Immature natural killer cell (primary cell): Measurements from ENCODE around the gene RPTN. TPM values are rescaled to one million over a fixed set of nuclear protein-coding genes. Genes with fewer than 3 reads are reported as not detected.

Source experiments
- DNase-seq, 3 donors: peaks; one replicate each; pipeline ENCODE4 v3.0.0; 2022; ENCODE audit warnings: mixed read lengths in 1 of 3
- H3K27ac Mint-ChIP-seq, 6 donors: one replicate each; pipeline ENCODE4 v1.8.0; 2020; ENCODE audit warnings: mixed read lengths in 6 of 6, mild to moderate bottlenecking in 5 of 6, inconsistent platforms in 4 of 6, moderate library complexity in 3 of 6
- H3K27me3 Mint-ChIP-seq, 3 donors: one replicate each; pipeline ENCODE4 v1.8.0; 2020 to 2021; ENCODE audit warnings: low read depth in 3 of 3, mild to moderate bottlenecking in 3 of 3, mixed read lengths in 3 of 3, moderate library complexity in 3 of 3, inconsistent platforms in 1 of 3
- H3K36me3 Mint-ChIP-seq, 3 donors: one replicate each; pipeline ENCODE4 v1.8.0; 2020; ENCODE audit warnings: mixed read lengths in 3 of 3, inconsistent platforms in 2 of 3, mild to moderate bottlenecking in 2 of 3
- H3K4me1 Mint-ChIP-seq, 2 donors: one replicate each; pipeline ENCODE4 v1.8.0; 2020; ENCODE audit warnings: inconsistent platforms in 2 of 2, mild to moderate bottlenecking in 2 of 2, mixed read lengths in 2 of 2, moderate library complexity in 1 of 2
- H3K4me3 Mint-ChIP-seq, 5 donors: one replicate each; pipeline ENCODE4 v1.8.0; 2020; ENCODE audit warnings: mild to moderate bottlenecking in 5 of 5, mixed read lengths in 5 of 5, inconsistent platforms in 3 of 5, moderate library complexity in 3 of 5
- H3K9me3 Mint-ChIP-seq, 6 donors: one replicate each; pipeline ENCODE4 v1.8.0; 2020; ENCODE audit warnings: mild to moderate bottlenecking in 6 of 6, mixed read lengths in 6 of 6, inconsistent platforms in 4 of 6, moderate library complexity in 3 of 6
- polyA plus RNA-seq, 3 donors: library from polyadenylated mRNA; unstranded; fragments of 300-500 nt; fragmentation: Illumina TruSeq; gene quantifications; one replicate each; pipeline ENCODE4 v1.2.3, GENCODE V29; 2021

The RPTN gene
- polyA plus RNA-seq, 3 donors from 2014 or later, result not detected

DNA sequence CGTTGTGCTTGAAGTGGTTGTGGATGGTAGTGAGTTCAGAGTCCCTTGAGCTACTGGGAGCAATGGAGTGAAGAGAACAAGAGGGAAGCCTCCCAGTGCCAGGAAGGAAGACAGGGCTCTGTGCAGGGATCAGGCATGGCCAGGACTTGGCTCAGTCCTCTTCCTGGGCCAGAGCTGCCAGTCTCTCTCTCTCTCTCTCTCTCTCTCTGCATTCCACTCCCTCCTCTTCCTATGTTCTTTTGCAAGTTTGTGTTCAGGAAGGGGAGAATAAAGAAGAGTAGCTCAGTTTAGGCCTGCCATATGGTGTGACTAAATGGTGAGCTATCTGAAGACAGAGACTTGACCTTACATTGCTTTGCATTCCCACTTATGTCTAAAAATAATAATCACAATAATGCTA lies 20.5 kb upstream of the RPTN start:
- no peaks in the 10 kb centered on the region for H3K4me1 Mint-ChIP-seq
- H3K27me3 Mint-ChIP-seq, result no peaks in the 10 kb centered on the region
- H3K27ac Mint-ChIP-seq, result no peak overlapping the region
- H3K36me3 Mint-ChIP-seq, result no peaks in the 10 kb centered on the region
- DNase-seq, result no peak
- no peak overlapping the region for H3K4me3 Mint-ChIP-seq
- H3K9me3 Mint-ChIP-seq, result no peaks in the 10 kb centered on the region

DNA sequence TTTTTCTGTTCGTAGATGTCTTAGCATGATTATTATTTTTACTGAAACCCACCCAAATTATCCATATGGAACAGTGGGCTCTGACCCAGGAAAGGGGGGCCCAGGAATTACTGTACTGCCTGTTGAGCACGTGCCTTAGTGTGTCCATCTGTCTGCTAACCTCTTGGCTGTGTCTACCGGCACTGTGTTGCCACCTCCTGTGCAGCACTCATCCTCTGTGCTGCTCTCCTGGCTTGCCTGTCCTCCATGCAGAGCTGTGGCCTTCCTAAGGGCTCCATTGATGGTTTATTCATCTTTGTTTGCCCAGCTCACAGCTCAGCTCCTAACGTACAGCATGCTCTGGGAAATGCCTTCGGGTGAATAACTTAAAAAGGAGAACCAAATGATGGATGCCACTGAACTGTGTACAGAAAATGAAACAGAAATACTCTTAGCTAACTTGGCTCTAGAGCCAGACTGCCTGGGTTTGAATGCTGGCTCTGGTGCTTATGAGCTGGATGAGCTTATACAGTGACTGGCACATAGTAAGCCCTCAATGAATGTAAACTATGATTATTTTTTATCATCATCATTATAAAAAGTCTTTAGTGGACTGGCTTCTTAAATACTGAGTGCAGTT lies 11.4 kb upstream of the RPTN start:
- H3K4me1 Mint-ChIP-seq, result no peaks in the 10 kb centered on the region
- H3K27ac Mint-ChIP-seq, result no peak overlapping the region
- H3K4me3 Mint-ChIP-seq, result no peak overlapping the region
- no peak for DNase-seq
- H3K36me3 Mint-ChIP-seq, result no peaks in the 10 kb centered on the region
- H3K9me3 Mint-ChIP-seq, result no peaks in the 10 kb centered on the region
- H3K27me3 Mint-ChIP-seq, result peaks cover 0 to 2% (median 2%) of the 10 kb centered on the region in 3 donors

DNA sequence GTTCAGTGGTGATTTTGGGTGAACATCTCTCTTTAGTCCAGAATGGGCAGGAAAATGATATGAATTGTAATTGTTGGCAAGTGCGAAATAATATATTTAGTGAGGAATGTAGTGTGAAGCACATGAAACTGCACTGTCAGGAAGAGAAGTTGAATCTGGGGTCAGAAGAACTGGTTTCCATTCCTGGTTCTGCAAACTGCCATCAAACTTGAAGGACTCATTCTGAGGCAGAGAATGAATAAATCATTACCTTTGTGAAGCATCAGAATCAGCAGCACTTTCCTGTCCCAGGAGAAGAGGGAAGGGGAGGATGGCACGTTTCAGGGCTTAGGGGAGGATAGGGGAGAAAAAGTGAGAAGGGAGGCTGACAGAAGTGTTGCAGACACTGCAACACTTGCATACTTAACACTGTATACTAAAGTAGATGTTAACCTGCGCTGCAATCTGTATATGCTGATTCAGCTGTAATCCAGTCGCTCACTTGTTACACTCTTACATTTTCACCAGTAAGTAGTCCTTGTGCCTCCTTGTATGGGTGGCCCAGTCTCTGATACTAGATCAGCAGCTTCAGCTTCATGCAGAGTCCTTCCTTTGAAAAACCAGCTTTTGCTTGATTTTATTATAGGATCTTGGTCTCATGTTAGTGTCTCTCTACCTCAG lies 10.5 kb upstream of the RPTN start:
- H3K36me3 Mint-ChIP-seq, result no peaks in the 10 kb centered on the region
- no peaks in the 10 kb centered on the region for H3K9me3 Mint-ChIP-seq
- H3K4me3 Mint-ChIP-seq, result no peak overlapping the region
- H3K4me1 Mint-ChIP-seq, result no peaks in the 10 kb centered on the region
- no peak overlapping the region for H3K27ac Mint-ChIP-seq
- DNase-seq, result no peak
- H3K27me3 Mint-ChIP-seq, result peaks cover 0 to 2% (median 2%) of the 10 kb centered on the region in 3 donors

DNA sequence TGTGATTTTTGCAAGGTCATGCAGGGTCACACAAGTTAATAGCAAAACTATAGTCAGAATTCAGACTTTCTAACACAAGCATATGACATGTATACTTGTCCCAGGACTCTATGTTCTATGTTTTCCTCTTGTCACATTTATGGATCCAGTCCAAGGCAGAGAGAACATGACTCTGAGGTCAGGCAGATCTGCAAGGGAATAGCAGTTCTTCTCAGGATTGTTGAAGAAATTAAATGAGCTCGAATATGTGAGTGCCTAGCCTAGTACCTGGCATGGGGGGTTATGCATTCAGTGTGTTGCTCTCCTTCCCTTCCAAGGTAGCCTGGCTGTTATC lies 9.5 kb upstream of the RPTN start:
- Mint-ChIP-seq H3K4me3 (no peak overlapping the region), H3K27ac (no peak overlapping the region), H3K27me3 (peaks cover 0 to 2% (median 2%) of the 10 kb centered on the region in 3 donors), H3K9me3 (no peaks in the 10 kb centered on the region), H3K4me1 (no peaks in the 10 kb centered on the region), H3K36me3 (no peaks in the 10 kb centered on the region)
- DNase-seq, result no peak

DNA sequence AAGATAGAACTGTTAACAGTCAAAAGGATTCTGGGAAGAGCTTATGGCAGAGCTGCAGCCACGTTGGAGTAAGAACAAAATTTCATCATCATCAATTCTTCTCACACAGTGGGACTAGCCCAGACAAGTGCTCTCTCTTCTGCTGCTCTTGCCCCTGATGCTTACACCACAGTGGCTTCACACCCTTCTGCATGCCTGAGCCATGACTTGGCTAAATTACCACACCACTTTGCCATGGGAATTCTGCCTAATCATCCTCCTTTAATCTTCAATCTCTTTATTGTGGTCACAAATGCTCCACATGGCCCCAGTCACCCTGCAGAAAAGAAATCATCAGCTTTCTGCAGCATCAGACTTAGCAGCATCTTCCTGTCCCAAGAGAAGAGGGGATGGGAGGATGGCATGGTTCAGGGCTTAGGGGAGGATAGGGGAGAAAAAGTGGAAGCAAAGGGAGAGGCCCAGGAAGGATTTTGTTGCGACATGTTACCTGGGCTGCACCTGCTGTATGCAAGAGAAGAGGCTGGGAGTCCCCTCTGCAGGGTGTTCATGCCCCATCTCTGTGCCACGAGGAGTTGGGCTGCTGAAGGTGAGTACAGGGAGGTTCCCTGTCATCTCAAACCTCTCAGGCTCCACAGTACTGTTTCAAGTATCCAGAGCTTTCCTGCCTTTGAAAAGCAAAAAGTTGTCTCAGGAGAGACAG lies 9.0 kb upstream of the RPTN start:
- Mint-ChIP-seq H3K27me3 (peaks cover 0 to 2% (median 0%) of the 10 kb centered on the region in 3 donors), H3K4me1 (no peaks in the 10 kb centered on the region), H3K4me3 (no peak overlapping the region), H3K9me3 (no peaks in the 10 kb centered on the region), H3K27ac (no peak overlapping the region), H3K36me3 (no peaks in the 10 kb centered on the region)
- DNase-seq, result no peak

DNA sequence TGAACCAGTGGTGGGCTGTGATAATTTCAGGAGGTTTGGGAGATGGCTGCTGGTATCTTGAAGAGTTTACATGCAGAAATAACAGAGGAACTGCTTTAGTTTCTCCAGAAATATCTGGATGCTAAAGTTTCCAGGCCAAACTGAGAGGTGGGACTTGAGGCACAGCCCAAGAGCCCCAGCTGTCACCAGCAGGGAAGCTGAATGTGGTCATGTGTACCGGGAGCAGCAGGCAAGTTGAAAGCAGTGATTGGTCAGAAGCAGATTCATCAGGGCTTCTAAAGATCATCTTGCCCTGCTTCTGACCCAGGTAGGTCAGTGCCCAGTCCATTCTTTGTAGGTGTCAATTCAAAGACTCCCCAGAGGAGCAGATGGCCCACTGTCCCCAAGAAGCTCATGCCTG lies 7.9 kb upstream of the RPTN start:
- Mint-ChIP-seq H3K4me3 (no peak overlapping the region), H3K4me1 (no peaks in the 10 kb centered on the region), H3K27ac (no peak overlapping the region), H3K27me3 (peaks cover 0 to 4% (median 0%) of the 10 kb centered on the region in 3 donors), H3K36me3 (no peaks in the 10 kb centered on the region), H3K9me3 (no peaks in the 10 kb centered on the region)
- no peak for DNase-seq

DNA sequence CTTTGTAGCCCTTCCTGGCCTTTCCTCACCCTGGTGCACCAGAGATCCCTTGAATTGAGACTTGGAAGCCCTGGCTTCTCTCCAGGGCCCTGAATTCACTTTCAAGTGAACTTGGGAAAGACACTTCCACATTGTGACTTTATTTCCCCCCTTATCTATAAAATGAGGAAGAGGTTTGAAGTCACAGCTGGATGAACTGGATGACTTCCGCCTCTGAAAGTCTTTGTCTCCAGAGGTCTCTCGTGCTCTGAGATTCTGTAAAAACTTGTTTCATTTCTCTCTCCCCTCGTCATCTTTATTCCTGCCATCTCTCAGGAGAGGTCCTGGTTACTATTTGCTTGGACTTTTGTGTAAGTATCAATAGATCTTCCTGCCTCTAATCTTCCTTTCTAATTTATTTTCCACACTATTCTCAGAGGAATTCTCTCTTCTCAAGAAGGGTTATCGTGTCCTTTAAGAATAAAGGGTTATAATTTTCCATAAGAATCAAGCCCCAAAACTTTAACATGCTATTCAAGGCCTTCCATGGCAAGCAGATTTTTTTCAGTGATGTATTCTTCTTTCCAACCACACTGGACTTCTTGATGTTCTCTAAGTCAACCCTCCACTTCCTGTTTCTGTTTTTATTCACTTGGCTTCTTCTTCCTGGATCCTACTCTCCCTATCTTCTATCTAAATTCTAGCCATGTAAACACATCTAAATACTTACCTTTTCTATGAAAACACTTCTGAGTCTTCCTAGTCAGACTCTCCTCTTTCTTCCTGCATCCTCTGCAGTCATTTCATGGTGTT lies 6.5 kb upstream of the RPTN start:
- Mint-ChIP-seq H3K27me3 (peaks cover 0 to 2% (median 0%) of the 10 kb centered on the region in 3 donors), H3K27ac (no peak overlapping the region), H3K9me3 (no peaks in the 10 kb centered on the region), H3K36me3 (no peaks in the 10 kb centered on the region), H3K4me1 (no peaks in the 10 kb centered on the region), H3K4me3 (no peak overlapping the region)
- no peak for DNase-seq

DNA sequence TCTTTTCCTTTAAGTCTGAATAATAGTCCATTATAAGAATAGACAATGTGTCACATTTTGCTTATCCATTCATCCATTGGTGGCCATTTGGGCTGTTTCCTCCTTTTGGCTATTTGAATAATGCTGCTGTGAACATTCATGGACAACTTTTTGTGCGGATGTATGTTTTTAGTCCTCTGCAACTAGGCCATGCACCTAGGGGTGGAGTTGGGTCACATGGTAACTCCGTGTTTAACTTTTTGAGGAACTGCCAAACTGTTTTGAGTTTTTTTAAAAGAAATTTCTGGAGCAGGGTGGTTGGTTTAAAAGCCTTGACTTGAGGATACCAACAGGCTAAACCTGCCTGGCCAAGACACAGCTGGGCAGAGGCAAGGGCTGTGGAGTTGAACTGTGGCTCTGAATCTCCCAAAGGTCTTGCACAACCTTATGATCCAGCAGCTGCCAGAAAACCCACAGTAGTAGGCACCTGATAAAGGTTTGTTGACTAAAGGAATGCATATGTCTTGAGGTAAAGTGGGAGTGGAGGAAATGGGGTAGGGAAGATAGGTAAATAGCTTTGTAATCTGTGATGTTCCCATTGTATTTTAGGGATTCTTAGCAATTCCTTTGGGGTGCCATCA lies 5.6 kb upstream of the RPTN start:
- peaks cover 0 to 2% (median 0%) of the 10 kb centered on the region in 3 donors for H3K27me3 Mint-ChIP-seq
- no peaks in the 10 kb centered on the region for H3K9me3 Mint-ChIP-seq
- no peak for DNase-seq

DNA sequence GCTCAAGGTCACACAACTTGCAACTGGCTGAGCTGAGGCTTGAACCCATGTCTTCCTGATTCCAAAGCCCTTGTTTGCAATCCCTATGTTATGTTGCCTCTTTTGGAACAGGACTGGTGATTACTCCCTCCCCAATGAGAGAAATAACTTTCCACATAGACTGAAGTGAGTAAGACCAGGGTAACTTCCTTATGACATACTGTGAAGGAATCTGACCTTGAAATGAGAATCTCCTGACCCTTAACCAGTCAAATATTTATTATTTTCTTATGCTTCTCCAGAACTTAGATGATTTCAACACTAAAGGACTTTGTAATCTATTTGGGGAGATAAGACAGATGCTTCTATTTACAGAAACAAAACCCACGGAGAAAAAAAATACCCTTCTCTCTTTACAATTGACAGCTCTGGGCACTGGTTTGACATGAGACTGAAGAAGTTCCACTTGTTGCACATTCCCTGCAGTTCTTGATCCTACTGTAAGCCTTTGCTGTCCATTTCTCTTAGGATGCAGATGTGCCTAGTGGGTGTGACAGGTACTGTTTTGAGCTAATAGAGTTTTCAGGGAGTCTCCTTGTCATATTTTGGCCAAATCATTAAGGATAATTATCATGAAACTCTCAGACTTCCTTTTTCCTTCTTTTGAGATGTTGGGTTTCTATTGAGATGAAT lies 3.9 kb upstream of the RPTN start:
- Mint-ChIP-seq H3K4me1 (no peaks in the 10 kb centered on the region), H3K9me3 (no peaks in the 10 kb centered on the region), H3K4me3 (no peak overlapping the region), H3K27ac (no peak overlapping the region), H3K27me3 (peaks cover 0 to 2% (median 1%) of the 10 kb centered on the region in 3 donors), H3K36me3 (no peaks in the 10 kb centered on the region)
- DNase-seq, result no peak

More for the DNA sequence above, 5.6 kb upstream of the RPTN start:
- H3K36me3 Mint-ChIP-seq, result no peaks in the 10 kb centered on the region
- no peak overlapping the region for H3K4me3 Mint-ChIP-seq
- no peaks in the 10 kb centered on the region for H3K4me1 Mint-ChIP-seq
- H3K27ac Mint-ChIP-seq, result no peak overlapping the region

DNA sequence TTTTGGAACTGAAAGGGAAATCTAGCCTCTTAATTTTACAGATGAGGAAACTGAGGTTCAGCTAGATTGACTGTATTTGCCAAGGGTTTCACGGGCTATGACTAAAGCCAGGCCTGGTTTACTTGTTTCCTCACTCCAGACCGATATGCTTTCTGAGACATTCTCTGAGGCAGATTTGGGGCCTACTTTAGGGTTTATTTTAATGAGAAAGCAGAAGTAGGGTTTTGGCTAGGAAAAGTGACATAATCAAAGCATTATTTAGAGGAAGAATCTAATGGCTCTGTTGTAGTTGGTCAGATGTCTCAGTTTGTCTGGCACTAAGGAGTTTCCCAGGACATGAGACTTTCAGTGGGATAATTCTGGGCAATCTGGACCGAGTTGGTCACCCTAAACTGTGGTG lies 1.5 kb upstream of the RPTN start:
- H3K4me3 Mint-ChIP-seq, result no peak overlapping the region
- no peaks in the 10 kb centered on the region for H3K36me3 Mint-ChIP-seq
- no peaks in the 10 kb centered on the region for H3K4me1 Mint-ChIP-seq
- DNase-seq, result no peak
- H3K27ac Mint-ChIP-seq, result no peak overlapping the region
- H3K9me3 Mint-ChIP-seq, result no peaks in the 10 kb centered on the region
- H3K27me3 Mint-ChIP-seq, result peaks cover 0 to 2% (median 1%) of the 10 kb centered on the region in 3 donors

DNA sequence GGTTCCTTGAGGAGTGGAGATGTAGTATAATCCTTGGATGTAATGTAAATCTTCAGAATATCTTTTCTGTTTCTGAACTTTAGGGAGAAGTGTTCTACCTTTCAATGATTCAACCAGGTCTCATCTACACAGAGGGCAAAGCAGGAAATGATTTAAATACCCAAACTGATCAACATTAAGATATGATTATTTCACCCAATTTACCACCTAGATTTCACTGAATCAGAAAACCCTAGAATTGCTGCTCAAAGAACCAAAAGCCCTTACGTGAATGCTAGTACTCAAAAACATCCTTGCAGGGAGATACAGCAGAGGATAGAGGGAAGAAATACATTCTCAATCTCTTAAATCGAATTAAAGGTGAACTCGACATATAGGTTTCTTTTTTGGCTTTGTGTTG lies 5.0 kb downstream of the RPTN start:
- Mint-ChIP-seq H3K4me3 (no peak overlapping the region), H3K27me3 (peaks cover 1 to 3% (median 2%) of the 10 kb centered on the region in 3 donors), H3K4me1 (no peaks in the 10 kb centered on the region), H3K9me3 (no peaks in the 10 kb centered on the region), H3K27ac (no peak overlapping the region), H3K36me3 (no peaks in the 10 kb centered on the region)
- DNase-seq, result no peak

DNA sequence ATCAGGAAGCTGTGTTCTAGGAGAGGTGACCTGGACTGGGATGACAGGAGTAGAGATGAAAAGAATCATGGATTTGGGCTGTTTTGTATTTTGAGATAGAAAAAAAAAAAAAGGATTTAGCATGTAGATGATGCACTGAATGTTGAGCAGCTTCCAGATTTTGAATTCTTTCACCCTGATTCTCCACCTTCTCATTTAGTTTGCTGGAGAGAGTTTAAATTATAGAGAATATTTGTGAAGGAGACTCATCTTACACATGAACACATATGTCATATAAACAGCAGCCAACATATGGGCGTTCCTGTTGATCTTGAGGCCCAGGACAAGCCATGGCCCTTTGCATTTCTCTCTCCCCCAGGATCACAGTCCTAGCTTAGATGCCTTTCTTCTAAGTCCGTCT lies 7.4 kb downstream of the RPTN start:
- H3K27ac Mint-ChIP-seq, result no peak overlapping the region
- peaks cover 0 to 8% (median 4%) of the 10 kb centered on the region in 3 donors for H3K36me3 Mint-ChIP-seq

DNA sequence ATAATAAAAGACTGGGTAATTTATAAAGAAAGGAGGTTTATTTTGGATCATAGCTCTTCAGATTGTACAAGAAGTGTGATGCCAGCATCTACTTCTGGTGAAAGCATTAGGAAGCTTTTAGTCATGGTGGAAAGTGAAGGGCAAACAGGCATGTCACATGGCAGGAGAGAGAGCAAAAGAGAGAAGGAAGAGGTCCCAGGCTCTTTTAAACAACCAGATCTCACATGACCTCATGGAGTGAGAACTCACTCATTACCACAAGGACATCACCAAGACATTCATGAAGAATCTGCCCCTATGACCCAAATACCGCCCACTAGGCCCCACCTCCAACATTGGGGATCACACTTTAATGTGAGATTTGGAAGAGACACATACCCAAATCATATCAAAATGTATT lies 10.0 kb downstream of the RPTN start:
- Mint-ChIP-seq H3K36me3 (peaks cover 0 to 8% (median 4%) of the 10 kb centered on the region in 3 donors), H3K27ac (no peak overlapping the region), H3K4me3 (no peak overlapping the region), H3K9me3 (peaks cover 2 to 9% (median 5%) of the 10 kb centered on the region in 6 donors), H3K27me3 (peaks cover 0 to 5% (median 4%) of the 10 kb centered on the region in 3 donors), H3K4me1 (no peaks in the 10 kb centered on the region)
- DNase-seq, result no peak

More for the DNA sequence above, 7.4 kb downstream of the RPTN start:
- H3K27me3 Mint-ChIP-seq, result peaks cover 1 to 4% (median 2%) of the 10 kb centered on the region in 3 donors
- DNase-seq, result no peak
- H3K4me3 Mint-ChIP-seq, result no peak overlapping the region
- H3K9me3 Mint-ChIP-seq, result peaks cover 2 to 9% (median 5%) of the 10 kb centered on the region in 6 donors
- H3K4me1 Mint-ChIP-seq, result no peaks in the 10 kb centered on the region
